ENCODE data around the gene ZFAND6. TPM values are rescaled to one million over a fixed set of nuclear protein-coding genes. Genes with fewer than 3 reads are reported as not detected.

Gene ZFAND6
- total and polyA plus RNA-seq, 4 donors: 47.6 to 102 (median 82.4) TPM

GRCh38 chr15:80110920-80111319 lies 51.4 kb downstream of the ZFAND6 start (continued):
- TF ChIP-seq CTCF (IDR thresholded peaks at IDR 0.05; ENCODE audit: low read depth, low read length, missing input control) (no peak), HNF4A (conservative IDR thresholded peaks at IDR 0.05) (no peak), HNF4G (IDR thresholded peaks at IDR 0.05) (no peak), GABPA (IDR thresholded peaks at IDR 0.05 in 1 of 2, conservative IDR thresholded peaks at IDR 0.05 in 1 of 2) (no peak), FOXA1 (IDR thresholded peaks at IDR 0.05) (no peak)
- TF ChIP-seq, protein P1, sequence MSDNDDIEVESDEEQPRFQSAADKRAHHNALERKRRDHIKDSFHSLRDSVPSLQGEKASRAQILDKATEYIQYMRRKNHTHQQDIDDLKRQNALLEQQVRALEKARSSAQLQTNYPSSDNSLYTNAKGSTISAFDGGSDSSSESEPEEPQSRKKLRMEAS (IDR thresholded peaks at IDR 0.05): no peak

- Histone ChIP-seq H3K27ac (ENCODE audit: low read depth in 1 of 2, low read length in 2 of 2) (no peak overlapping the region), H3K27me3 (ENCODE audit: control insufficient read depth in 4 of 4, insufficient read depth in 4 of 4, low read length in 3 of 4) (no peaks in the 10 kb centered on the region), H3K4me3 (ENCODE audit: low read depth in 1 of 3, low read length in 3 of 3) (no peak overlapping the region), H3K9ac (ENCODE audit: low read depth in 1 of 2, low read length in 2 of 2) (no peak overlapping the region), H3K9me3 (ENCODE audit: control insufficient read depth in 4 of 4, low read length in 3 of 4) (no peaks in the 10 kb centered on the region), H3K4me1 (ENCODE audit: control insufficient read depth in 4 of 4, insufficient read depth in 4 of 4, low read length in 3 of 4) (peaks cover 0 to 16% (median 4%) of the 10 kb centered on the region in 4 donors), H3K36me3 (ENCODE audit: control insufficient read depth in 4 of 4, insufficient read depth in 3 of 4, low read depth in 1 of 4, low read length in 3 of 4) (no peaks in the 10 kb centered on the region)
- TF ChIP-seq NR2F2 (IDR thresholded peaks at IDR 0.05) (no peak), JUND (IDR thresholded peaks at IDR 0.05) (no peak), RXRA (IDR thresholded peaks at IDR 0.05) (no peak), RAD21 (IDR thresholded peaks at IDR 0.05) (no peak), HNF4G (IDR thresholded peaks at IDR 0.05) (no peak), YY1 (IDR thresholded peaks at IDR 0.05) (no peak), GABPA (IDR thresholded peaks at IDR 0.05 in 1 of 2, conservative IDR thresholded peaks at IDR 0.05 in 1 of 2) (no peak), TAF1 (conservative IDR thresholded peaks at IDR 0.05) (no peak), SP1 (IDR thresholded peaks at IDR 0.05) (no peak), FOXA2 (IDR thresholded peaks at IDR 0.05) (no peak), EGR1 (IDR thresholded peaks at IDR 0.05; ENCODE audit: low read depth in 2 of 2) (no peak), REST (IDR thresholded peaks at IDR 0.05) (no peak), HNF4A (conservative IDR thresholded peaks at IDR 0.05) (no peak), ATF3 (IDR thresholded peaks at IDR 0.05) (no peak), CTCF (IDR thresholded peaks at IDR 0.05; ENCODE audit: low read depth, low read length, missing input control) (no peak), FOXA1 (IDR thresholded peaks at IDR 0.05) (no peak)
- TF ChIP-seq, protein P2, sequence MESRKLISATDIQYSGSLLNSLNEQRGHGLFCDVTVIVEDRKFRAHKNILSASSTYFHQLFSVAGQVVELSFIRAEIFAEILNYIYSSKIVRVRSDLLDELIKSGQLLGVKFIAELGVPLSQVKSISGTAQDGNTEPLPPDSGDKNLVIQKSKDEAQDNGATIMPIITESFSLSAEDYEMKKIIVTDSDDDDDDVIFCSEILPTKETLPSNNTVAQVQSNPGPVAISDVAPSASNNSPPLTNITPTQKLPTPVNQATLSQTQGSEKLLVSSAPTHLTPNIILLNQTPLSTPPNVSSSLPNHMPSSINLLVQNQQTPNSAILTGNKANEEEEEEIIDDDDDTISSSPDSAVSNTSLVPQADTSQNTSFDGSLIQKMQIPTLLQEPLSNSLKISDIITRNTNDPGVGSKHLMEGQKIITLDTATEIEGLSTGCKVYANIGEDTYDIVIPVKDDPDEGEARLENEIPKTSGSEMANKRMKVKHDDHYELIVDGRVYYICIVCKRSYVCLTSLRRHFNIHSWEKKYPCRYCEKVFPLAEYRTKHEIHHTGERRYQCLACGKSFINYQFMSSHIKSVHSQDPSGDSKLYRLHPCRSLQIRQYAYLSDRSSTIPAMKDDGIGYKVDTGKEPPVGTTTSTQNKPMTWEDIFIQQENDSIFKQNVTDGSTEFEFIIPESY (IDR thresholded peaks at IDR 0.05): no peak
- TF ChIP-seq, protein P1 (IDR thresholded peaks at IDR 0.05): no peak
- 43% methylated on average over 4 of the region's 4 CpGs for WGBS
- no peak for DNase-seq (ENCODE audit: low spot score)
These were observed 54.6 kb downstream of the ZFAND6 start for GRCh38 chr15:80114114-80114513.

Data from liver (tissue), 9 donors.